SK-N-SH (cell line): ENCODE results near the gene SOS2. TPM values are rescaled to one million over a fixed set of nuclear protein-coding genes. Genes with fewer than 3 reads are reported as not detected.

Experiments used
- CTCF ChIA-PET: fragments of 300-600, 350-600 bp; formaldehyde crosslinking; extraction: SDS; loops from one replicate; lab custom pipeline; 2021; lab: Yijun Ruan, JAX
- POLR2A ChIA-PET: fragments of 350-600 bp; sonication (Branson Sonifier 250); formaldehyde crosslinking; extraction: SDS; loops from one replicate; lab custom pipeline; 2020; ENCODE audit warnings: antibody characterized with exemption, inconsistent platforms; lab: Yijun Ruan, JAX
- DNase-seq: peaks from one replicate; pipeline ENCODE4 v3.0.0; 2012
- H2AFZ ChIP-seq: fragments of 200-600 bp; sonication (generic); 2 replicates; pipeline ENCODE4 v1.8.1; 2016; ENCODE audit warnings: antibody characterized with exemption, mild to moderate bottlenecking, low read depth
- H3F3A ChIP-seq: fragments of 200-600 bp; sonication (generic); replicated peaks from 2 replicates; pipeline ENCODE3; 2016; ENCODE audit warnings: antibody characterized with exemption, mild to moderate bottlenecking; ENCODE audit not compliant: insufficient read depth
- H3K27ac ChIP-seq, 2 experiments: fragments of 200-500 bp in 1 of 2; fragments of 200-600 bp in 1 of 2; sonication (Bioruptor generic) in 1 of 2; sonication (generic), shearing (Covaris generic) in 1 of 2; 2 replicates each; pipeline versions ENCODE4 v1.5.1 to v1.6.1; 2014 to 2016; ENCODE audit warnings: low read depth in 2 of 2, inconsistent platforms in 1 of 2, low read length in 1 of 2, mild to moderate bottlenecking in 1 of 2, mixed read lengths in 1 of 2
- H3K27me3 ChIP-seq: fragments of 200-600 bp; sonication (generic), shearing (Covaris generic); 2 replicates; pipeline ENCODE4 v1.6.1; 2016; ENCODE audit warnings: mixed run types; ENCODE audit not compliant: insufficient read depth
- H3K36me3 ChIP-seq, 2 experiments: fragments of 200-500 bp in 1 of 2; fragments of 200-600 bp in 1 of 2; sonication (Bioruptor generic) in 1 of 2; sonication (generic) in 1 of 2; replicated peaks in 1 of 2; 2 replicates each; pipeline versions ENCODE3 to v1.5.1; 2014 to 2016; ENCODE audit warnings: low read length in 1 of 2, mild to moderate bottlenecking in 1 of 2; ENCODE audit not compliant: insufficient read depth in 2 of 2, control insufficient read depth in 1 of 2
- H3K4me1 ChIP-seq, 2 experiments: fragments of 200-500 bp in 1 of 2; fragments of 200-600 bp in 1 of 2; sonication (Bioruptor generic) in 1 of 2; sonication (generic), shearing (Covaris generic) in 1 of 2; 2 replicates each; pipeline versions ENCODE4 v1.5.1 to v1.6.1; 2014 to 2016; ENCODE audit warnings: low read depth in 1 of 2, low read length in 1 of 2, mixed run types in 1 of 2; ENCODE audit not compliant: insufficient read depth in 2 of 2, control insufficient read depth in 1 of 2
- H3K4me2 ChIP-seq: fragments of 200-600 bp; sonication (generic), shearing (Covaris generic); 2 replicates; pipeline ENCODE4 v1.6.1; 2017; ENCODE audit warnings: mixed run types
- H3K4me3 ChIP-seq, 2 experiments: fragments of 200-500 bp in 1 of 2; fragments of 200-600 bp in 1 of 2; sonication (Bioruptor generic) in 1 of 2; sonication (generic), shearing (Covaris generic) in 1 of 2; 2 replicates each; pipeline versions ENCODE4 v1.5.1 to v1.8.1; 2014 to 2016; ENCODE audit warnings: low read depth in 2 of 2, inconsistent platforms in 1 of 2, low read length in 1 of 2, mild to moderate bottlenecking in 1 of 2, mixed read lengths in 1 of 2, moderate library complexity in 1 of 2
- H3K79me2 ChIP-seq: fragments of 200-600 bp; sonication (generic); 2 replicates; pipeline ENCODE4 v1.8.1; 2017; ENCODE audit warnings: mild to moderate bottlenecking; ENCODE audit not compliant: insufficient read depth
- H3K9ac ChIP-seq: fragments of 200-600 bp; sonication (generic); 2 replicates; pipeline ENCODE4 v1.6.1; 2017; ENCODE audit warnings: mixed run types
- H3K9me2 ChIP-seq: fragments of 200-600 bp; sonication (generic); 2 replicates; pipeline ENCODE4 v1.6.1; 2017; ENCODE audit warnings: mixed run types
- H3K9me3 ChIP-seq: fragments of 200-600 bp; sonication (generic); 2 replicates; pipeline ENCODE4 v1.6.1; 2017; ENCODE audit warnings: mixed run types, mild to moderate bottlenecking, moderate library complexity
- H4K20me1 ChIP-seq: fragments of 200-600 bp; sonication (generic); 2 replicates; pipeline ENCODE4 v1.6.1; 2017; ENCODE audit warnings: mild to moderate bottlenecking, mixed run types; ENCODE audit not compliant: insufficient read depth
- CHD2 ChIP-seq: fragments of 150-350 bp; IDR thresholded peaks from 2 replicates; pipeline ENCODE4 v1.6.1; 2018; ENCODE audit warnings: low read length; ENCODE audit not compliant: partially characterized antibody
- CTCF ChIP-seq: fragments of 200-600 bp; sonication (generic); IDR thresholded peaks from 2 replicates; pipeline ENCODE4 v1.6.1; 2017; ENCODE audit warnings: antibody characterized with exemption, mild to moderate bottlenecking, moderate library complexity
- ELF1 ChIP-seq: IDR thresholded peaks from 2 replicates; pipeline ENCODE4 v1.4.0; 2012
- EZH2phosphoT487 ChIP-seq: fragments of 200-600 bp; sonication (generic); IDR thresholded peaks from 2 replicates; pipeline ENCODE4 v1.6.1; 2017; ENCODE audit warnings: low read depth, mixed run types, mild to moderate bottlenecking, antibody characterized with exemption, moderate library complexity, borderline replicate concordance
- FOSL2 ChIP-seq: IDR thresholded peaks from 2 replicates; pipeline ENCODE4 v1.4.0; 2012; ENCODE audit warnings: low read depth, mild to moderate bottlenecking, moderate library complexity, borderline replicate concordance
- GABPA ChIP-seq: IDR thresholded peaks from 2 replicates; pipeline ENCODE4 v1.4.0; 2012; ENCODE audit warnings: low read depth, mild to moderate bottlenecking
- GATA2 ChIP-seq: sonication (generic); formaldehyde crosslinking; IDR thresholded peaks from 2 replicates; pipeline ENCODE4 v1.5.0; 2020; ENCODE audit warnings: mild to moderate bottlenecking, missing genetic modification reagents
- JUND ChIP-seq: IDR thresholded peaks from 2 replicates; pipeline ENCODE4 v1.4.0; 2012
- MAX ChIP-seq: IDR thresholded peaks from 2 replicates; pipeline ENCODE4 v1.4.0; 2012; ENCODE audit warnings: low read depth
- NFIC ChIP-seq: IDR thresholded peaks from 2 replicates; pipeline ENCODE4 v1.4.0; 2012; ENCODE audit warnings: borderline replicate concordance
- PBX3 ChIP-seq: IDR thresholded peaks from 2 replicates; pipeline ENCODE4; 2012
- RCOR1 ChIP-seq: fragments of 150-350 bp; IDR thresholded peaks from 2 replicates; pipeline ENCODE4 v1.6.1; 2017; ENCODE audit warnings: antibody characterized with exemption, low read length
- RFX5 ChIP-seq: IDR thresholded peaks from 2 replicates; pipeline ENCODE4 v1.6.1; 2012; ENCODE audit warnings: mild to moderate bottlenecking, improper control_type of control experiment, low read length
- SMC3 ChIP-seq: IDR thresholded peaks from 2 replicates; pipeline ENCODE4 v1.6.1; 2012; ENCODE audit warnings: low read depth, low read length, improper control_type of control experiment
- TAF1 ChIP-seq: IDR thresholded peaks from 2 replicates; pipeline ENCODE4 v1.6.1; 2012; ENCODE audit warnings: low read depth, mild to moderate bottlenecking, low read length, moderate library complexity, borderline replicate concordance
- USF2 ChIP-seq: fragments of 150-350 bp; IDR thresholded peaks from 2 replicates; pipeline ENCODE4 v1.6.1; 2017; ENCODE audit warnings: antibody characterized with exemption, low read length, low read depth, borderline replicate concordance
- ZBTB33 ChIP-seq: IDR thresholded peaks from 2 replicates; pipeline ENCODE4 v1.4.0; 2012; ENCODE audit warnings: low read depth, borderline replicate concordance
- WGBS: methylation state at CpG from one replicate; pipeline ENCODE4 v1.1.6; 2017; ENCODE audit warnings: low lambda C conversion rate; 5-methylcytosine and 5-hydroxymethylcytosine counted together
- polyA plus RNA-seq, 3 experiments: library from polyadenylated mRNA; depleted of rRNA; stranded (reverse); fragments of >200 nt; gene quantifications; 2 replicates each; pipeline ENCODE4 v1.2.3, GENCODE V29; 2012

SOS2 gene
- polyA plus RNA-seq, 1 of the 3 experiments (the other 2 are of a cell fraction) = 6.2 TPM

- H3K9me3 ChIP-seq = no peaks in the 10 kb centered on the region
- H3K9me2 ChIP-seq = no peaks in the 10 kb centered on the region
- ChIA-PET POLR2A (interaction anchor here (0.7 kb wide), 1 partner anchor 448 kb away, joined by 3 read pairs; no protein-coding TSS in a partner anchor), CTCF (interaction anchor here (0.9 to 1.9 kb wide), 3 partner anchors 10 to 226 kb away, joined by 3 to 7 read pairs (median 3); no protein-coding TSS in a partner anchor)
- WGBS = 98% methylated on average over 6 of the region's 6 CpGs
- no peaks in the 10 kb centered on the region for H3K4me1 ChIP-seq
- H3K36me3 ChIP-seq = no peaks in the 10 kb centered on the region
- H3K27me3 ChIP-seq = no peaks in the 10 kb centered on the region
- no peak for TF ChIP-seq RCOR1
- no peak for TF ChIP-seq USF2
- no peak for TF ChIP-seq GATA2 (CRISPR knock-in tag)
- H3K9ac ChIP-seq = no peak overlapping the region
- DNase-seq = no peak
- no peaks in the 10 kb centered on the region for H4K20me1 ChIP-seq
- H3K4me2 ChIP-seq = no peak overlapping the region
- no peak overlapping the region for H2AFZ ChIP-seq
- H3K79me2 ChIP-seq = no peaks in the 10 kb centered on the region
- no peak overlapping the region for H3K4me3 ChIP-seq
- no peak overlapping the region for H3K27ac ChIP-seq
- peaks cover 5% of the 10 kb centered on the region for H3F3A ChIP-seq
Measured at GRCh38 chr14:50092006-50092555, 139.3 kb downstream of the SOS2 start.

GRCh38 chr14:50091240-50091913 is 140.0 kb downstream of the SOS2 start:
- 93% methylated on average over 4 of the region's 7 CpGs for WGBS
- H3K4me3 ChIP-seq = no peak overlapping the region
- CTCF ChIA-PET = interaction anchor here (0.7 to 1.9 kb wide), 5 partner anchors 9 to 229 kb away, joined by 3 to 7 read pairs (median 3); no protein-coding TSS in a partner anchor
- no peak overlapping the region for H3K4me2 ChIP-seq
- H2AFZ ChIP-seq = no peak overlapping the region
- H3K79me2 ChIP-seq = no peaks in the 10 kb centered on the region
- no peak overlapping the region for H3K9ac ChIP-seq
- POLR2A ChIA-PET = no interaction called here
- peaks cover 7% of the 10 kb centered on the region for H3F3A ChIP-seq
- no peaks in the 10 kb centered on the region for H3K9me2 ChIP-seq
- no peak for TF ChIP-seq TAF1
- no peak for TF ChIP-seq JUND
- TF ChIP-seq PBX3 = no peak
- TF ChIP-seq USF2 = no peak
- TF ChIP-seq SMC3 = no peak
- TF ChIP-seq CTCF = no peak
- TF ChIP-seq ZBTB33 = no peak
- no peak for TF ChIP-seq RCOR1
- TF ChIP-seq GABPA = no peak
- no peak for TF ChIP-seq EZH2phosphoT487
- no peak for TF ChIP-seq CHD2
- TF ChIP-seq ELF1 = no peak
- TF ChIP-seq GATA2 (CRISPR knock-in tag) = no peak
- TF ChIP-seq NFIC = no peak
- no peak for TF ChIP-seq FOSL2
- no peak for TF ChIP-seq MAX
- no peak for TF ChIP-seq RFX5
- H3K27ac ChIP-seq = no peak overlapping the region
- H3K27me3 ChIP-seq = no peaks in the 10 kb centered on the region
- no peaks in the 10 kb centered on the region for H3K36me3 ChIP-seq
- no peaks in the 10 kb centered on the region for H3K9me3 ChIP-seq
- H4K20me1 ChIP-seq = no peaks in the 10 kb centered on the region
- no peaks in the 10 kb centered on the region for H3K4me1 ChIP-seq
- no peak for DNase-seq
